ENCODE measurements around the gene SLC6A12. TPM values are rescaled to one million over a fixed set of nuclear protein-coding genes. Genes with fewer than 3 reads are reported as not detected.

Gene SLC6A12
- total and polyA plus RNA-seq, 4 experiments from 2014 or later = 0.33 to 0.49 TPM; not detected in 2

DNA sequence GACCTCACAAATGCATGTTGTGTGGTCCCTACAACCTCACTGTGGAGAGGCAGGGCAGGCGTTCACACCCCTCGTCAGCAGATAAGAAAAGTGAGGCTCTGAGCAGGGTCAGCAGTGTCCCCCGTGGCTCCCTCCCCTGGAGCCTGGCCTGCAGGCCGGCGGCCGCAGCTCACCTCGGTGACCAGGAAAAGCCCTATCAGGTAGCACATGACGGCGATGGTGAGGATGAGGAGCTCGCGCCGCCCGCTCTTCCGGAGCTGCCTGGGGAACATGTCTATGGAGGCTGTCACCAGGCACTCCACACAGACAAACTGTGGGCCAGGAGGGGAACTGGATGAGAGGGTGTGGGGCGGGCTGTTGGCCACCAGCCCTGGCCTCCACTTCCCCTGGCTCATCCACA, 18.0 kb downstream of the SLC6A12 start:
- Histone ChIP-seq H3K4me3 (ENCODE audit: low read length in 2 of 2) (no peak overlapping the region), H3K27ac (ENCODE audit: low read depth, low read length) (no peak overlapping the region), H3K9me3 (ENCODE audit: control insufficient read depth in 1 of 2, low read length in 2 of 2) (no peaks in the 10 kb centered on the region), H3K4me1 (ENCODE audit: insufficient read depth, low read length) (no peaks in the 10 kb centered on the region), H3K27me3 (ENCODE audit: insufficient read depth, low read length) (no peaks in the 10 kb centered on the region), H3K36me3 (ENCODE audit: insufficient read depth, low read length) (no peaks in the 10 kb centered on the region)
- DNase-seq = no peak
- no peak overlapping the region for H3K4me3 Mint-ChIP-seq
- H3K27ac Mint-ChIP-seq = no peak overlapping the region
- peaks cover 0 to 2% (median 0%) of the 10 kb centered on the region in 8 donors for H3K9me3 Mint-ChIP-seq
- CTCF ChIA-PET (ENCODE audit: partially characterized antibody) = no interaction called here
- intact Hi-C loops (cut with micrococcal nuclease) = no loop called here
- peaks cover 14 to 33% of the 10 kb centered on the region in 2 donors for H3K27me3 Mint-ChIP-seq
- H3K36me3 Mint-ChIP-seq = no peaks in the 10 kb centered on the region
- peaks cover 0 to 2% (median under 1%) of the 10 kb centered on the region in 4 donors for H3K4me1 Mint-ChIP-seq
- POLR2A ChIA-PET (ENCODE audit: partially characterized antibody) = no interaction called here

DNA sequence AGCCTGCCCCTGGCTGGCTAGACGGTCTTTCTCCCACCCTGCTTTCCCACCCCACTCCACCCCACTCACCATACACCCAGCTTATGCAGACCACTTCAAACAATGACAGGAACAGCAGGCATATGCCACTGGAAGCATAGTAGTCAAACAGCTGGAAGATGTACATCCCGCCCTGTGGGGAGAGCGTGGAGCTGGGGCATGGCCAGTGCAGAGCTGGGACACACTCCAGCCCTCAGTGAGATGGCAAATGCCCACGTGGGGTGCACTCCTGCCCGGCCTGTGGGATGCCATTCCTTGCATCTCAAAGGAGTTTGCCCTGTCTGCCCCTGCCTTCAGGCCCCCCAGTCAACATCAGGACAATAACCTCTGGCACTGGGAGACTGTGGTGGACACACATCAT, 18.8 kb downstream of the SLC6A12 start:
- Mint-ChIP-seq H3K9me3 (peaks cover 0 to 2% (median 0%) of the 10 kb centered on the region in 8 donors), H3K27me3 (peaks cover 9 to 34% of the 10 kb centered on the region in 2 donors), H3K36me3 (no peaks in the 10 kb centered on the region), H3K27ac (no peak overlapping the region), H3K4me3 (no peak overlapping the region), H3K4me1 (peaks cover 0 to 2% (median under 1%) of the 10 kb centered on the region in 4 donors)
- Histone ChIP-seq H3K4me1 (ENCODE audit: insufficient read depth, low read length) (no peaks in the 10 kb centered on the region), H3K9me3 (ENCODE audit: control insufficient read depth in 1 of 2, low read length in 2 of 2) (no peaks in the 10 kb centered on the region), H3K27me3 (ENCODE audit: insufficient read depth, low read length) (no peaks in the 10 kb centered on the region), H3K27ac (ENCODE audit: low read depth, low read length) (no peak overlapping the region), H3K36me3 (ENCODE audit: insufficient read depth, low read length) (no peaks in the 10 kb centered on the region), H3K4me3 (ENCODE audit: low read length in 2 of 2) (no peak overlapping the region)
- ChIA-PET POLR2A (ENCODE audit: partially characterized antibody) (no interaction called here), CTCF (ENCODE audit: partially characterized antibody) (no interaction called here)
- intact Hi-C loops (cut with micrococcal nuclease) = no loop called here
- DNase-seq = no peak

DNA sequence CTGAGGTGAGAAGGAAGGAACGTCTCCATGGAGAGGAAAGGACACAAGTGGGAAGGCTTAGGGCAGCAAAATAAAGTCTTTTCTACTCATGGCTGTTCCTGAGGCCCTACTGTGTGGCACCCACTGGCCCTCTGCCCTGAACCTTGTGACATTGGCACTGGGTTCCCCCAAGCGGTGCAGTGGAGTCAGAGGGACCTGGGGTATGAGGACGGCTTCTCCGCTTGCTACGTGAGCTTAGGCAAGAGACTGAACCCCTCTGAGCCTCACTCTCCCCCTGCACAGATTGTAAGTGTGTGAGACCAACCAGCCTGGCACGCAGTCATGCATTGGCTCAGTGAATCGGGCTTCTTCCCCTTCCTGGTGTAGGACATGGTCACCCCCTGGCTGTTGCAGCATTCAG, 19.7 kb downstream of the SLC6A12 start:
- no peak for DNase-seq
- intact Hi-C loops (cut with micrococcal nuclease) = no loop called here
- peaks cover 9 to 36% of the 10 kb centered on the region in 2 donors for H3K27me3 Mint-ChIP-seq
- Histone ChIP-seq H3K36me3 (ENCODE audit: insufficient read depth, low read length) (no peaks in the 10 kb centered on the region), H3K9me3 (ENCODE audit: control insufficient read depth in 1 of 2, low read length in 2 of 2) (no peaks in the 10 kb centered on the region), H3K27ac (ENCODE audit: low read depth, low read length) (no peak overlapping the region), H3K4me3 (ENCODE audit: low read length in 2 of 2) (no peak overlapping the region), H3K4me1 (ENCODE audit: insufficient read depth, low read length) (no peaks in the 10 kb centered on the region), H3K27me3 (ENCODE audit: insufficient read depth, low read length) (no peaks in the 10 kb centered on the region)
- H3K36me3 Mint-ChIP-seq = no peaks in the 10 kb centered on the region
- no peak overlapping the region for H3K27ac Mint-ChIP-seq
- H3K4me1 Mint-ChIP-seq = peaks cover 0 to 2% (median 1%) of the 10 kb centered on the region in 4 donors
- H3K4me3 Mint-ChIP-seq = no peak overlapping the region
- ChIA-PET CTCF (ENCODE audit: partially characterized antibody) (no interaction called here), POLR2A (ENCODE audit: partially characterized antibody) (no interaction called here)
- peaks cover 0 to 2% (median 0%) of the 10 kb centered on the region in 8 donors for H3K9me3 Mint-ChIP-seq

DNA sequence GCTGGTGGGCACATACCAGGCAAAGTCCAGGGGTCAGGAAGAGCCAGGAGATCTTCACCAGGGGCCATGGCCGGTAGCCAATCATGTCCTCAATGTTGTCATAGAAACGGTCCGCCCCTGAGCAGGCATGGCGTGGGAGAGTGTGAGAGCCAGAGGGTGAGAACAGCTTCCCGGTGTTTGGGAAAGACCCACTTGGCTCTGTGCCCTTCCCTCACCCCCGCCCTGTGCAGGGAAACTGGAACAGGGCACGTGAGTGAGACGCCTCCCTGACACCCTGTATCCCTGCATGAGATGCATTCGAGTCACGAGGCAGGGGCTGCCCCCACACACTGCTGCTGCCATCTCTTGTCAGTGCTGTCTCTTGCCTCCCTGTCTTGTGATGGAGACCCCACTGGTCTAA, 20.7 kb downstream of the SLC6A12 start:
- intact Hi-C loops (cut with micrococcal nuclease) = no loop called here
- Histone ChIP-seq H3K4me3 (ENCODE audit: low read length in 2 of 2) (no peak overlapping the region), H3K9me3 (ENCODE audit: control insufficient read depth in 1 of 2, low read length in 2 of 2) (no peaks in the 10 kb centered on the region), H3K4me1 (ENCODE audit: insufficient read depth, low read length) (no peaks in the 10 kb centered on the region), H3K27me3 (ENCODE audit: insufficient read depth, low read length) (no peaks in the 10 kb centered on the region), H3K36me3 (ENCODE audit: insufficient read depth, low read length) (no peaks in the 10 kb centered on the region), H3K27ac (ENCODE audit: low read depth, low read length) (no peak overlapping the region)
- H3K9me3 Mint-ChIP-seq = peaks cover 0 to 2% (median 0%) of the 10 kb centered on the region in 8 donors
- POLR2A ChIA-PET (ENCODE audit: partially characterized antibody) = no interaction called here
- no peaks in the 10 kb centered on the region for H3K36me3 Mint-ChIP-seq
- H3K27me3 Mint-ChIP-seq = peaks cover 11 to 34% of the 10 kb centered on the region in 2 donors
- DNase-seq = no peak
- CTCF ChIA-PET (ENCODE audit: partially characterized antibody) = no interaction called here
- no peak overlapping the region for H3K4me3 Mint-ChIP-seq
- peaks cover 0 to 9% (median 4%) of the 10 kb centered on the region in 4 donors for H3K4me1 Mint-ChIP-seq
- no peak overlapping the region for H3K27ac Mint-ChIP-seq

DNA sequence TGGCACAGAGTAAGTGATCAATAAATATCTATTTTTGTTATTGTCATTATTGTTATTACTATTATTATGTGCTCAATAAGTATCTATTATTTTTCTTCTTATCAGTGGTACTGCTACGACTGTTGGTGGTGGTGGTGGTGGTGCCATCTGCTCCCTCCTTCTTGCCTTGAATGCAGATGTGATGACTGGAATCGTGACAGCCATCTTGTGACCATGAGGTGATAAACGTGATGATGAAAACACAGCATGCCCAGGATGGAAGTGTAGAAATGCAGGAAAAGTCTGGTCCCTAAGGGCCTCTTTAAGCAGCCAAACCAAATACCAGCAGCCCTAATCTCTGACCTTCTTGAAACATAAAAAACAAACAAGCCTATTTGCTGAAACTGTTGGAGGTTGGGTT, 22.4 kb downstream of the SLC6A12 start:
- Mint-ChIP-seq H3K9me3 (peaks cover 0 to 2% (median 0%) of the 10 kb centered on the region in 8 donors), H3K4me1 (peaks cover 0 to 9% (median 2%) of the 10 kb centered on the region in 4 donors), H3K27me3 (peaks cover 11 to 26% of the 10 kb centered on the region in 2 donors), H3K4me3 (no peak overlapping the region), H3K27ac (no peak overlapping the region), H3K36me3 (no peaks in the 10 kb centered on the region)
- Histone ChIP-seq H3K27ac (ENCODE audit: low read depth, low read length) (no peak overlapping the region), H3K4me1 (ENCODE audit: insufficient read depth, low read length) (no peaks in the 10 kb centered on the region), H3K4me3 (ENCODE audit: low read length in 2 of 2) (no peak overlapping the region), H3K27me3 (ENCODE audit: insufficient read depth, low read length) (no peaks in the 10 kb centered on the region), H3K9me3 (ENCODE audit: control insufficient read depth in 1 of 2, low read length in 2 of 2) (no peaks in the 10 kb centered on the region), H3K36me3 (ENCODE audit: insufficient read depth, low read length) (no peaks in the 10 kb centered on the region)
- ChIA-PET CTCF (ENCODE audit: partially characterized antibody) (no interaction called here), POLR2A (ENCODE audit: partially characterized antibody) (no interaction called here)
- DNase-seq = no peak
- intact Hi-C loops (cut with micrococcal nuclease) = no loop called here

DNA sequence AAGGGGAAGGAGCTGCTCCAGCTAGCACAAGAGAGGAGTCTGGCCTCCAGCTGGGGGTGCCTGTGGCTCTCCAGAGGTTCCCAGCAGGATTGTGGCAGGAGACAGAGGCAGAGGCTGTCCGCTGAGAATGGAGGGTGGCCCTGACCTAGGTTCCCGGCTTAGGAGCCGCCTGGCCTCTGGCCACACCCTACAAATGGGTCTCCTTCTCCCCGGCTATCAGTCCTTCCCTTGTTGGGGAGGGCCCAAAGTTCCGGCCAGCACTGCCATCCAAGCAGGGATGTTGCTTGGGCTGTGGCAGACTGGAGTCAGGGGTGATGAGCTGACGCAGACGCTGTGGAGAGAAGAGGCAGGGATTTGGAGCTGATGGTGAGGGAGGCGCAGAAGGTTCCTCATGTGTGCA, 23.1 kb downstream of the SLC6A12 start:
- ChIA-PET CTCF (ENCODE audit: partially characterized antibody) (no interaction called here), POLR2A (ENCODE audit: partially characterized antibody) (no interaction called here)
- Histone ChIP-seq H3K9me3 (ENCODE audit: control insufficient read depth in 1 of 2, low read length in 2 of 2) (no peaks in the 10 kb centered on the region), H3K4me3 (ENCODE audit: low read length in 2 of 2) (no peak overlapping the region), H3K27me3 (ENCODE audit: insufficient read depth, low read length) (no peaks in the 10 kb centered on the region), H3K36me3 (ENCODE audit: insufficient read depth, low read length) (no peaks in the 10 kb centered on the region), H3K27ac (ENCODE audit: low read depth, low read length) (no peak overlapping the region), H3K4me1 (ENCODE audit: insufficient read depth, low read length) (no peaks in the 10 kb centered on the region)
- Mint-ChIP-seq H3K4me1 (peaks cover 0 to 9% (median 2%) of the 10 kb centered on the region in 4 donors), H3K4me3 (no peak overlapping the region), H3K27ac (no peak overlapping the region), H3K9me3 (peaks cover 0 to 2% (median 0%) of the 10 kb centered on the region in 8 donors), H3K36me3 (no peaks in the 10 kb centered on the region), H3K27me3 (peaks cover 11 to 26% of the 10 kb centered on the region in 2 donors)
- DNase-seq = no peak
- intact Hi-C loops (cut with micrococcal nuclease) = no loop called here

DNA sequence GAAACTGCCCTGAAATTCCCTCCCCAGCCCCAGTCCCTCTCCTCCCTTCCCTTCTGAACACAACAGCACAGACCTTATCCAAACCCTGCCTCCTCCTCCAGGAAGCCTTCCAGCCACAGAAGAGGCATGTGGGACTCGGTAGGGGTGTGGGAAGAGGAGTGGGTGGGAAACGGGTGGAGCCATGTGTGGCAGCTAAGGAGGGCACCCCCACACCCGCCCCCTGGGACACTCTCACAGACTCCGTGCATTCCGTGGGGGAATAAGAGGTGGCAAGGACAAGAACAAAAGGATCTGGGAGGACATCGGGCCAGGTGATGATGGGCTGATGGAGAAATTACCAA, 24.4 kb downstream of the SLC6A12 start:
- DNase-seq = no peak
- no peak overlapping the region for H3K27ac ChIP-seq (ENCODE audit: low read depth, low read length)
- H3K27me3 ChIP-seq (ENCODE audit: insufficient read depth, low read length) = no peaks in the 10 kb centered on the region
- H3K9me3 Mint-ChIP-seq = peaks cover 0 to 2% (median 0%) of the 10 kb centered on the region in 8 donors
- H3K27me3 Mint-ChIP-seq = peaks cover 13 to 28% of the 10 kb centered on the region in 2 donors
- H3K36me3 ChIP-seq (ENCODE audit: insufficient read depth, low read length) = no peaks in the 10 kb centered on the region
- H3K36me3 Mint-ChIP-seq = no peaks in the 10 kb centered on the region
- H3K9me3 ChIP-seq (ENCODE audit: control insufficient read depth in 1 of 2, low read length in 2 of 2) = no peaks in the 10 kb centered on the region
- POLR2A ChIA-PET (ENCODE audit: partially characterized antibody) = no interaction called here
- H3K4me3 Mint-ChIP-seq = peak overlapping the region in 1 of 8 donors; percentile 10
- H3K4me3 ChIP-seq (ENCODE audit: low read length in 2 of 2) = no peak overlapping the region
- H3K27ac Mint-ChIP-seq = peak overlapping the region in 1 of 7 donors; percentile 39
- H3K4me1 ChIP-seq (ENCODE audit: insufficient read depth, low read length) = no peaks in the 10 kb centered on the region
- CTCF ChIA-PET (ENCODE audit: partially characterized antibody) = no interaction called here
- intact Hi-C loops (cut with micrococcal nuclease) = no loop called here
- peaks cover 0 to 9% (median 2%) of the 10 kb centered on the region in 4 donors for H3K4me1 Mint-ChIP-seq

Measured in CD4-positive, alpha-beta memory T cell (primary cell).